Testis (tissue), 2 donors: ENCODE results near the gene GRM8.

Experiments
- CTCF ChIP-seq, 3 experiments: fragments of 450-650 bp in 2 of 3; fragments of 200-600 bp in 1 of 3; sonication (generic) in 1 of 3; IDR thresholded peaks; one replicate each; pipeline ENCODE4 v1.5.1; 2016 to 2019; ENCODE audit warnings: antibody characterized with exemption in 3 of 3, mild to moderate bottlenecking in 2 of 3, moderate library complexity in 1 of 3
- POLR2A ChIP-seq: fragments of 450-650 bp; IDR thresholded peaks from one replicate; pipeline ENCODE4 v1.6.1; 2017; ENCODE audit warnings: antibody characterized with exemption, mild to moderate bottlenecking, moderate library complexity

DNA sequence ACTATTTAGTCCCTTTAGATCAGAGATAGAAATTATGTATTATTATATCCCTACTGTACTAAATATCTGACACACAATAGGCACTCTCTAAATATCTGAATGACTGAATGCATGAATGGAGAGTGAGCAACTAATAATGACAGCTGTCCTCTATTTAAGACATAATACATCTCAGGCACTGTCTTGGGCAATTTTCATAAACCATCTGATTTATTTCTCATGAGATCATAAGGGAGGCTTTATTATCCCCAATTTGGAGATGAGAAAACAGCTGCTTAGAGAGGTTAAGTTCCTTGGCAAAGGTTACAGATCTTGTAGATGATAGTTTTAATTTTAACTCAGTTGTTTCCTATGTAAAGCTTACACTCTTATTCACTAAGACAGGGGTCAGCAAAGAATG, 570.6 kb downstream of the GRM8 start:
- no peak for TF ChIP-seq CTCF (IDR thresholded peaks at IDR 0.05)
- TF ChIP-seq POLR2A, result no peak
